Skeletal muscle satellite cell (primary cell): Measurements from ENCODE around the gene UBE2Q1.

Source experiments
- H3K27me3 ChIP-seq: 2 replicates; pipeline ENCODE4 v1.7.0; 2013; ENCODE audit warnings: low read length; ENCODE audit not compliant: control insufficient read depth, insufficient read depth
- H3K36me3 ChIP-seq: 2 replicates; pipeline ENCODE4 v1.7.0; 2013; ENCODE audit warnings: mild to moderate bottlenecking, control low read depth, low read length; ENCODE audit not compliant: insufficient read depth
- H3K4me1 ChIP-seq: 2 replicates; pipeline ENCODE4 v1.7.0; 2013; ENCODE audit warnings: low read length; ENCODE audit not compliant: control insufficient read depth, insufficient read depth
- H3K4me2 ChIP-seq: 2 replicates; pipeline ENCODE4 v1.7.0; 2013; ENCODE audit warnings: mild to moderate bottlenecking, low read length
- H3K4me3 ChIP-seq: 2 replicates; pipeline ENCODE4 v1.7.0; 2013; ENCODE audit warnings: low read length
- H3K9ac ChIP-seq: 2 replicates; pipeline ENCODE4 v1.7.0; 2013; ENCODE audit warnings: mild to moderate bottlenecking, low read depth, low read length, moderate library complexity
- H3K9me3 ChIP-seq: replicated peaks from 2 replicates; pipeline ENCODE4 v1.7.0; 2013; ENCODE audit warnings: mild to moderate bottlenecking, control low read depth, low read length

The UBE2Q1 gene

DNA sequence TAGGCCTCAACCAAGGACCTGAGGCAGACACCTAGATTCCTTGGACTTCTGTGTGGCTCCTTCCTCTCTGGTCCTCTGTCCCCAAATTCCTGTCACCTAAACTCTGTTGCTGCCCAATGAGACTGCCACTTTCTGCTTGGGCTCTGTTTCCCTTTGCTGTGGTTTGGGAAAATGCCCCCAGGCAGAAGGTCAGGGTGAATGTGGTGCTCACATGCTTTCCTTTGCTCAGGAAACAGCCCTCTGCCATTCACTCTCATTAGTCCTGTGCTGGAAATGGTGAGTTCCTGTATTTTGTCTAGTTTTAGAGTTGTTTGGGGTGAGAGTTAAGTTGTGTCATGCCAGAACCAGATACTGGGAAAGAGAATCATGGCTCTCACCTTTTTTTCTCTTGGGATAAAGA, 33.6 kb downstream of the UBE2Q1 start:
- Histone ChIP-seq H3K27me3 (peaks cover 50% of the 10 kb centered on the region), H3K4me1 (no peaks in the 10 kb centered on the region), H3K36me3 (no peaks in the 10 kb centered on the region), H3K4me2 (no peak overlapping the region), H3K9ac (no peak overlapping the region), H3K4me3 (no peak overlapping the region), H3K9me3 (no peaks in the 10 kb centered on the region)

DNA sequence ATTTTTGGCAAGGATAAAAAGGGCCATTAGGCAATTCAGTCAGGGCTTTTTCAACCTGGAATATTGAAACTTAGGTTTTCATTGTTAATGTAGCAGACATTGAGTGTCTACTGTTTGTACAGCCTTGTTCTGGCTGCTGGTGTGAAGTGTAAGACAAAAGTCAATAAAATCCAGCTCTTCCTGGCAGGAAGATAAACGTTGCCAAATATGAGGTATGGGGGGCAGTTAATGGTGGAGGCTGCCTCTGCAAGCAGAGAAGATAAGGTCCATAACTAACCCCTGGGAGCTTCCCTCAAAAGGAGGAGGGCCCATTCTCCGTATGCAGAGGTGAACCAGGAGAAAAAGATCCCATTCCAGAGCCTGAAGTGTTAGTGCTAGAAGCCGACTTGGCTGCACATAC, 36.8 kb downstream of the UBE2Q1 start:
- H3K4me2 ChIP-seq, result no peak overlapping the region
- H3K9ac ChIP-seq, result no peak overlapping the region
- peaks cover 72% of the 10 kb centered on the region for H3K27me3 ChIP-seq
- H3K4me3 ChIP-seq, result no peak overlapping the region
- H3K9me3 ChIP-seq, result no peaks in the 10 kb centered on the region
- no peaks in the 10 kb centered on the region for H3K36me3 ChIP-seq
- H3K4me1 ChIP-seq, result no peaks in the 10 kb centered on the region

DNA sequence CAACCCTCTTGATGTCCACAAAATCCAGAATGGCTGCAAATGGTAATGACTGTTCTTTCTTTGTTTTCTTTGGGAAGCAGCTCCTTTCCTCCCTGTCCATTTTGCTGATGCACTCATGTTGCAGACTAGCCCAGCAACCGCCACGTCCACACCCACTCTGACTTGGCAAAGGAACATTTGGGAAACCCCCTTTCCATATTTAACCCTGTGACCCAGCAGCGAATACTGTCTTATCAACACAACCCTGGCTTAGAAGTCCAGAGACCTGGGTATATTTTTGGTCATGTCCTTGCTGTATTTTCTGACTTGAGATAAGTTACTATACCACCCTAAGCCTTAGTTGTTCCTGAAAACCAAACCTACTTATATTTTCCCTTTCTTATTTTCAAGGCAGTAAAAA, 38.1 kb downstream of the UBE2Q1 start:
- H3K27me3 ChIP-seq, result peaks cover 84% of the 10 kb centered on the region
- H3K9ac ChIP-seq, result no peak overlapping the region
- H3K4me3 ChIP-seq, result no peak overlapping the region
- no peaks in the 10 kb centered on the region for H3K36me3 ChIP-seq
- H3K9me3 ChIP-seq, result no peaks in the 10 kb centered on the region
- H3K4me1 ChIP-seq, result no peaks in the 10 kb centered on the region
- no peak overlapping the region for H3K4me2 ChIP-seq

GRCh38 chr1:154519591-154519991, 38.9 kb downstream of the UBE2Q1 start:
- H3K36me3 ChIP-seq, result no peaks in the 10 kb centered on the region
- H3K4me3 ChIP-seq, result no peak overlapping the region
- H3K9ac ChIP-seq, result no peak overlapping the region
- no peak overlapping the region for H3K4me2 ChIP-seq
- H3K4me1 ChIP-seq, result no peaks in the 10 kb centered on the region
- no peaks in the 10 kb centered on the region for H3K9me3 ChIP-seq
- peaks cover 83% of the 10 kb centered on the region for H3K27me3 ChIP-seq

- H3K9me3 ChIP-seq, result no peaks in the 10 kb centered on the region
- no peak overlapping the region for H3K9ac ChIP-seq
- no peak overlapping the region for H3K4me2 ChIP-seq
- no peaks in the 10 kb centered on the region for H3K36me3 ChIP-seq
- H3K4me3 ChIP-seq, result no peak overlapping the region
- H3K4me1 ChIP-seq, result no peaks in the 10 kb centered on the region
- peaks cover 87% of the 10 kb centered on the region for H3K27me3 ChIP-seq
These were observed 40.8 kb downstream of the UBE2Q1 start for GRCh38 chr1:154517661-154518060.

GRCh38 chr1:154514066-154514553, 44.4 kb downstream of the UBE2Q1 start:
- Histone ChIP-seq H3K4me3 (no peak overlapping the region), H3K4me1 (no peaks in the 10 kb centered on the region), H3K9ac (no peak overlapping the region), H3K4me2 (no peak overlapping the region), H3K36me3 (no peaks in the 10 kb centered on the region), H3K27me3 (peaks cover 63% of the 10 kb centered on the region), H3K9me3 (no peaks in the 10 kb centered on the region)

DNA sequence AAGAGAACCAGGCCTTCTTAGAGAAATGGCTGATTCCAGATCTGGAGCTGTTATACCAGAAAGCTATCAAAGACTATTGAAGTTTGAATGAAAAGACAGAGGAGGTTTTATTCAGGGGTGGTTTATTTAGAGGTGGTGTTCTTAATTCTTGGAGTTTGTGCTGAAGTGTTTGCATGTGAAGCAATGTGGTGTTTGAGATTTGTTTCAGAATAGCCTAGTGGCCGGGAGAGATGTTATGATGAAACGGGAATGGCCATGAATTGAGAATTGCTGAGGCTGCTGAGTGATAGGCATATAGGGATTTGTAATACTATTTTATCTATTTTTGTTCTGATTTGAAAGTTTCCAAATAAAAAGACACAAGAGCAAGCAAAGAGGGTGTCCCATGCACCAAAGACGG, 45.7 kb downstream of the UBE2Q1 start:
- H3K4me1 ChIP-seq, result no peaks in the 10 kb centered on the region
- no peak overlapping the region for H3K9ac ChIP-seq
- H3K27me3 ChIP-seq, result peaks cover 65% of the 10 kb centered on the region
- no peak overlapping the region for H3K4me2 ChIP-seq
- H3K9me3 ChIP-seq, result no peaks in the 10 kb centered on the region
- no peaks in the 10 kb centered on the region for H3K36me3 ChIP-seq
- no peak overlapping the region for H3K4me3 ChIP-seq

GRCh38 chr1:154503898-154504297, 54.6 kb downstream of the UBE2Q1 start:
- Histone ChIP-seq H3K9ac (no peak overlapping the region), H3K4me2 (no peak overlapping the region), H3K27me3 (peaks cover 94% of the 10 kb centered on the region), H3K9me3 (no peaks in the 10 kb centered on the region), H3K4me1 (peaks cover 6% of the 10 kb centered on the region), H3K36me3 (no peaks in the 10 kb centered on the region), H3K4me3 (no peak overlapping the region)

DNA sequence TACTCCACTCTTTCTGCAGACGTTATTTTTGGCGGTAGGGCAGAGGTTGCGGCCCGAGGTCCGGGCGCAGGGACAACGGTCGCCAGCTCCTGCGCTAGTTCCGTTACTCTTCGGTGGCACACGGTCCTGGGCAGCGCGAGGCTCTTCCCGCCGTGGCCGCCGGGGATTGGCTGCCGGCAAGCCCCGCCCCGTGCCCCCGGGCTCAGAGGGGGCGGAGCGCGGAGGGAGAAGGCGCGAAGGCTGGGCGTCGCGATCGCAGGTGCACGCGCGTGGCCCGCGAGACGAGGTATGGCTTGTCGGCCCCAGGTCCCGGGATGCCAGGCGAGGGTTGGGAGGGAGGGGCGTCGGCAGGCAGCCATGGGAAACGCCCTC, 55.7 kb downstream of the UBE2Q1 start:
- no peaks in the 10 kb centered on the region for H3K36me3 ChIP-seq
- H3K4me2 ChIP-seq, result no peak overlapping the region
- H3K9me3 ChIP-seq, result no peaks in the 10 kb centered on the region
- peaks cover 89% of the 10 kb centered on the region for H3K27me3 ChIP-seq
- H3K4me3 ChIP-seq, result no peak overlapping the region
- H3K9ac ChIP-seq, result no peak overlapping the region
- H3K4me1 ChIP-seq, result peaks cover 6% of the 10 kb centered on the region

- H3K4me3 ChIP-seq, result no peak within 1 kb of the TSS
These were observed 56.3 kb downstream of the UBE2Q1 start, which contains the start of the genes SHE and TDRD10 for GRCh38 chr1:154502066-154502743. SHE (minus strand) TSS chr1:154502412; CDS start chr1:154502026, 386 bp downstream. TDRD10 (plus strand) TSS chr1:154502219; CDS start chr1:154506904, 4,685 bp downstream.

DNA sequence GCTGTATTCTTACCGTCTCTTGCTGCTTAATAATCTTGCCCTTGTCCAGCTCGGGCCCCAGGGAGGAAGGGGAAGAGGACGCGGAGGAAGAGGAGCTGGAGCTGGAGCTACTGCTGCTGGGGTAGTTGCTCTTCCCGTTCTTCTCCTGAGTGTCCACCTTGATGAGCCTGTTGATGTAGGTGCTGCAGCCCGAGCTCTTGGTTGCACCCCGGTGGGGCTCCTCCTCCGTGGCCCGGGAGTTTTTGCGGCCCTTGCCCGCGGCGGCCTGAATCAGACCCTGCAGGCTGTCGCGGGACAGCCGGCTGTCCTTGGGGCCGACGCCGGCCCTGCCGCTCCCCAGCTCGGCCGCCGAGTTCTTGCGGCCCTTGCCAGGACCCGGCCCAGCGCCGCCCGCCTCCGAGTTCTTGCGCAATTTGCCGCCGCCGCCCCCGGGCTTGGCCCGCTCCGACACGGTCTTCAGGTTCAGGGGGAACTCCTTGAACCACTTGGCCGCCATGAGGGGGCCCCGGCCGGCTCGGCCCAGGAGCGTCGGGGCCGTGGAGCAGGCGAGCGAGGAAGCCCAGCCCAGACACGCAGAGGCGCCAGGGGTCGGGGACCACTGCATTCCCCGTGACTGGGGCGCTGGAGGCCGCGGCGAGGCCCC, 56.9 kb downstream of the UBE2Q1 start:
- H3K4me2 ChIP-seq, result peak overlapping the region; percentile 57
- H3K4me3 ChIP-seq, result no peak overlapping the region
- peaks cover 87% of the 10 kb centered on the region for H3K27me3 ChIP-seq
- no peaks in the 10 kb centered on the region for H3K9me3 ChIP-seq
- H3K4me1 ChIP-seq, result peaks cover 6% of the 10 kb centered on the region
- H3K9ac ChIP-seq, result no peak overlapping the region
- no peaks in the 10 kb centered on the region for H3K36me3 ChIP-seq

More at GRCh38 chr1:154502066-154502743, 56.3 kb downstream of the UBE2Q1 start, which contains the start of the genes SHE and TDRD10:
- Histone ChIP-seq H3K9me3 (no peaks in the 10 kb centered on the region), H3K9ac (no peak within 1 kb of the TSS), H3K4me1 (peaks cover 6% of the 10 kb centered on the region), H3K36me3 (no peaks in the 10 kb centered on the region), H3K4me2 (peak within 1 kb of the TSS; percentile 57), H3K27me3 (peaks cover 87% of the 10 kb centered on the region)

- H3K4me2 ChIP-seq, result no peak overlapping the region
- H3K9me3 ChIP-seq, result no peaks in the 10 kb centered on the region
- no peak overlapping the region for H3K9ac ChIP-seq
- H3K4me1 ChIP-seq, result peaks cover 6% of the 10 kb centered on the region
- no peaks in the 10 kb centered on the region for H3K36me3 ChIP-seq
- no peak overlapping the region for H3K4me3 ChIP-seq
- H3K27me3 ChIP-seq, result peaks cover 87% of the 10 kb centered on the region
These were observed 57.9 kb downstream of the UBE2Q1 start for GRCh38 chr1:154500533-154500932.
